IMR-90 (cell line): ENCODE data around the gene PARP12. TPM values are rescaled to one million over a fixed set of nuclear protein-coding genes. Genes with fewer than 3 reads are reported as not detected.

Source experiments
- ATAC-seq: fragments of 200-7000 bp; cut with Tn5 transposase; 2 replicates; pipeline ENCODE4 v1.9.1; 2020; ENCODE audit warnings: low read depth, mild to moderate bottlenecking, moderate library complexity
- BruUV-seq: library from RNA; stranded (reverse); fragments of 400-500 nt; replicated peaks from 2 replicates; lab custom pipeline; 2021; lab: Mats Ljungman, UMichigan
- CTCF ChIA-PET: fragments of 300-600 bp; formaldehyde crosslinking; extraction: SDS; loops from one replicate; lab custom pipeline; 2021; ENCODE audit warnings: antibody characterized with exemption; lab: Yijun Ruan, JAX
- POLR2A ChIA-PET: fragments of 300-600 bp; sonication (Branson Sonifier 250); formaldehyde crosslinking; loops from one replicate; lab custom pipeline; 2022; ENCODE audit warnings: antibody characterized with exemption; ENCODE audit not compliant: unreplicated experiment; lab: Charles Lee
- DNase-seq: peaks from one replicate; pipeline ENCODE4 v3.0.0; 2013
- H2AFZ ChIP-seq: replicated peaks from 2 replicates; pipeline ENCODE3; 2013; ENCODE audit warnings: low read length, mild to moderate bottlenecking; ENCODE audit not compliant: poor library complexity
- H2AK5ac ChIP-seq: 2 replicates; pipeline ENCODE4 v1.6.1; 2013; ENCODE audit warnings: low read depth, low read length, inconsistent platforms
- H2AK9ac ChIP-seq: replicated peaks from 2 replicates; pipeline ENCODE3; 2013; ENCODE audit warnings: mild to moderate bottlenecking, low read depth, low read length, moderate library complexity; ENCODE audit not compliant: poor library complexity
- H2BK120ac ChIP-seq: 2 replicates; pipeline ENCODE4 v1.6.1; 2013; ENCODE audit warnings: low read depth, low read length, inconsistent platforms
- H2BK15ac ChIP-seq: 3 replicates; pipeline ENCODE4 v1.6.1; 2013; ENCODE audit warnings: low read depth, low read length, inconsistent platforms
- H2BK20ac ChIP-seq: 2 replicates; pipeline ENCODE4 v1.6.1; 2013; ENCODE audit warnings: low read depth, mild to moderate bottlenecking, inconsistent platforms, low read length, moderate library complexity
- H2BK5ac ChIP-seq: 2 replicates; pipeline ENCODE4 v1.6.1; 2013; ENCODE audit warnings: mild to moderate bottlenecking, low read depth, low read length, inconsistent platforms; ENCODE audit not compliant: poor library complexity, severe bottlenecking
- H3K14ac ChIP-seq: replicated peaks from 2 replicates; pipeline ENCODE4 v1.6.1; 2013; ENCODE audit warnings: low read depth, low read length, inconsistent platforms
- H3K18ac ChIP-seq: 2 replicates; pipeline ENCODE4 v1.6.1; 2013; ENCODE audit warnings: low read depth, low read length, control low read depth
- H3K23ac ChIP-seq: 2 replicates; pipeline ENCODE4 v1.6.1; 2013; ENCODE audit warnings: low read depth, low read length, inconsistent platforms
- H3K27ac ChIP-seq: 2 replicates; pipeline ENCODE4 v1.5.1; 2013; ENCODE audit warnings: mild to moderate bottlenecking, control low read depth, low read length; ENCODE audit not compliant: insufficient read depth
- H3K27me3 ChIP-seq: 2 replicates; pipeline ENCODE4 v1.6.1; 2013; ENCODE audit warnings: low read length; ENCODE audit not compliant: control insufficient read depth, insufficient read depth
- H3K36me3 ChIP-seq: 2 replicates; pipeline ENCODE4 v1.6.1; 2013; ENCODE audit warnings: low read length, mixed read lengths; ENCODE audit not compliant: control insufficient read depth, insufficient read depth
- H3K4ac ChIP-seq: 2 replicates; pipeline ENCODE4 v1.6.1; 2013; ENCODE audit warnings: low read depth, low read length, inconsistent platforms
- H3K4me1 ChIP-seq: 2 replicates; pipeline ENCODE4 v1.6.1; 2013; ENCODE audit warnings: low read length, mixed read lengths; ENCODE audit not compliant: control insufficient read depth, insufficient read depth
- H3K4me2 ChIP-seq: 2 replicates; pipeline ENCODE4 v1.6.1; 2013; ENCODE audit warnings: low read depth, mild to moderate bottlenecking, control low read depth, low read length, moderate library complexity
- H3K4me3 ChIP-seq: 2 replicates; pipeline ENCODE4 v1.5.1; 2013; ENCODE audit warnings: low read depth, mild to moderate bottlenecking, control low read depth, low read length, moderate library complexity; ENCODE audit not compliant: insufficient read depth
- H3K56ac ChIP-seq: 2 replicates; pipeline ENCODE4 v1.6.1; 2013; ENCODE audit warnings: low read length, inconsistent platforms; ENCODE audit not compliant: insufficient read depth; ENCODE audit errors: extremely low read depth
- H3K79me1 ChIP-seq, 2 experiments: 2 replicates each; pipeline ENCODE4 v1.6.1; 2013; ENCODE audit warnings: low read length in 2 of 2, inconsistent platforms in 1 of 2, low read depth in 1 of 2
- H3K9ac ChIP-seq: 2 replicates; pipeline ENCODE4 v1.6.1; 2013; ENCODE audit warnings: low read depth, low read length, control low read depth
- H3K9me1 ChIP-seq: 2 replicates; pipeline ENCODE4 v1.6.1; 2013; ENCODE audit warnings: low read length, inconsistent platforms; ENCODE audit not compliant: insufficient read depth
- H3K9me3 ChIP-seq: 2 replicates; pipeline ENCODE4 v1.6.1; 2013; ENCODE audit warnings: low read length; ENCODE audit not compliant: control insufficient read depth, insufficient read depth
- H4K20me1 ChIP-seq: 2 replicates; pipeline ENCODE4 v1.6.1; 2013; ENCODE audit warnings: low read length, inconsistent platforms; ENCODE audit not compliant: insufficient read depth
- H4K5ac ChIP-seq: 2 replicates; pipeline ENCODE4 v1.6.1; 2013; ENCODE audit warnings: mild to moderate bottlenecking, low read depth, low read length, control low read depth
- H4K8ac ChIP-seq, 2 experiments: 2 replicates each; pipeline ENCODE4 v1.6.1; 2013; ENCODE audit warnings: low read depth in 2 of 2, low read length in 2 of 2, control low read depth in 1 of 2, inconsistent platforms in 1 of 2
- H4K91ac ChIP-seq: 2 replicates; pipeline ENCODE4 v1.6.1; 2013; ENCODE audit warnings: low read depth, low read length, inconsistent platforms; ENCODE audit not compliant: insufficient read depth
- BHLHE40 ChIP-seq: fragments of 150-350 bp; IDR thresholded peaks from 2 replicates; pipeline ENCODE4 v1.6.1; 2016; ENCODE audit warnings: mild to moderate bottlenecking, low read depth, low read length
- CEBPB ChIP-seq: IDR thresholded peaks from 2 replicates; pipeline ENCODE4 v1.6.1; 2012; ENCODE audit warnings: low read depth, low read length, improper control_type of control experiment
- CHD1 ChIP-seq: IDR thresholded peaks from 2 replicates; pipeline ENCODE4 v1.6.1; 2012; ENCODE audit warnings: low read depth, low read length, improper control_type of control experiment
- FOS ChIP-seq: fragments of 150-350 bp; IDR thresholded peaks from 2 replicates; pipeline ENCODE4 v1.6.1; 2016; ENCODE audit warnings: low read depth, low read length
- MAFK ChIP-seq: IDR thresholded peaks from 2 replicates; pipeline ENCODE4 v1.6.1; 2012; ENCODE audit warnings: low read depth, low read length, improper control_type of control experiment
- MAZ ChIP-seq: IDR thresholded peaks from 2 replicates; pipeline ENCODE4 v1.6.1; 2012; ENCODE audit warnings: low read depth, mild to moderate bottlenecking, low read length, improper control_type of control experiment, moderate library complexity, borderline replicate concordance
- MXI1 ChIP-seq: IDR thresholded peaks from 2 replicates; pipeline ENCODE4 v1.6.1; 2012; ENCODE audit warnings: low read depth, mild to moderate bottlenecking, low read length, moderate library complexity, borderline replicate concordance
- NFE2L2 ChIP-seq: fragments of 150-350 bp; IDR thresholded peaks from 2 replicates; pipeline ENCODE4 v1.6.1; 2016; ENCODE audit warnings: low read depth, mild to moderate bottlenecking, low read length
- POLR2A ChIP-seq: IDR thresholded peaks from 2 replicates; pipeline ENCODE4 v1.6.1; 2012; ENCODE audit warnings: mild to moderate bottlenecking, low read depth, low read length
- RAD21 ChIP-seq: IDR thresholded peaks from 2 replicates; pipeline ENCODE4 v1.6.1; 2012; ENCODE audit warnings: low read length, improper control_type of control experiment
- RCOR1 ChIP-seq: IDR thresholded peaks from 2 replicates; pipeline ENCODE4 v1.6.1; 2012; ENCODE audit warnings: mild to moderate bottlenecking, low read length, improper control_type of control experiment; ENCODE audit not compliant: insufficient replicate concordance
- RFX5 ChIP-seq: IDR thresholded peaks from 2 replicates; pipeline ENCODE4 v1.8.0; 2012; ENCODE audit warnings: low read depth, mild to moderate bottlenecking, low read length, moderate library complexity
- SMC3 ChIP-seq: fragments of 150-350 bp; IDR thresholded peaks from 2 replicates; pipeline ENCODE4 v1.6.1; 2016; ENCODE audit warnings: low read depth, mild to moderate bottlenecking, antibody characterized with exemption, low read length, moderate library complexity
- WGBS, 2 experiments: methylation state at CpG; one replicate each; pipeline versions ENCODE4 v1.1.5 to v1.1.7; 2013; ENCODE audit warnings: missing lambda C conversion rate in 2 of 2; ENCODE audit not compliant: insufficient read length in 1 of 2; ENCODE audit errors: extremely low coverage in 2 of 2; 5-methylcytosine and 5-hydroxymethylcytosine counted together
- dilution Hi-C: fragments of 300-500 bp; cut with HindIII; formaldehyde crosslinking; loops from one replicate; pipeline ENCODE4 v1.14.3; 2018; ENCODE audit warnings: low sequenced_read_pairs; ENCODE audit not compliant: unreplicated experiment
- in situ Hi-C: fragments of 300-500 bp; cut with MboI; formaldehyde crosslinking; loops from 3 replicates; pipeline ENCODE4 v1.14.3; 2019; ENCODE audit warnings: low sequenced_read_pairs, inconsistent platforms, mixed read lengths
- intact Hi-C: fragments of 100-400 bp; cut with micrococcal nuclease; formaldehyde crosslinking; loops from 2 replicates; pipeline ENCODE4 v1.10.0; 2022
- polyA plus RNA-seq, 3 experiments: library from polyadenylated mRNA; depleted of rRNA; stranded (reverse); fragments of >200 nt; gene quantifications; 2 replicates each; pipeline ENCODE4 v1.2.3, GENCODE V29; 2012; ENCODE audit warnings: low replicate concordance in 1 of 3
- total RNA-seq: library from RNA; depleted of rRNA; stranded (reverse); fragments of >200 nt; gene quantifications from 2 replicates; pipeline ENCODE4 v1.2.3, GENCODE V29; 2012
- TF ChIP-seq, protein P1 (sequence below): fragments of 150-350 bp; IDR thresholded peaks from 2 replicates; pipeline ENCODE4 v1.6.1; 2016; ENCODE audit warnings: low read depth, mild to moderate bottlenecking, low read length, moderate library complexity, borderline replicate concordance
- TF ChIP-seq, protein P2 (sequence below): fragments of 150-350 bp; IDR thresholded peaks from 2 replicates; pipeline ENCODE4 v1.6.1; 2017; ENCODE audit warnings: mild to moderate bottlenecking, antibody characterized with exemption, low read length, low read depth
- TF ChIP-seq, protein P3 (sequence below): conservative IDR thresholded peaks from 2 replicates; pipeline ENCODE4 v1.5.1; 2012; ENCODE audit warnings: mild to moderate bottlenecking, low read depth, low read length, improper control_type of control experiment

PARP12 gene
- total and polyA plus RNA-seq, 2 of the 4 experiments (the other 2 are of a cell fraction) = 7.2 to 11.3 TPM

DNA sequence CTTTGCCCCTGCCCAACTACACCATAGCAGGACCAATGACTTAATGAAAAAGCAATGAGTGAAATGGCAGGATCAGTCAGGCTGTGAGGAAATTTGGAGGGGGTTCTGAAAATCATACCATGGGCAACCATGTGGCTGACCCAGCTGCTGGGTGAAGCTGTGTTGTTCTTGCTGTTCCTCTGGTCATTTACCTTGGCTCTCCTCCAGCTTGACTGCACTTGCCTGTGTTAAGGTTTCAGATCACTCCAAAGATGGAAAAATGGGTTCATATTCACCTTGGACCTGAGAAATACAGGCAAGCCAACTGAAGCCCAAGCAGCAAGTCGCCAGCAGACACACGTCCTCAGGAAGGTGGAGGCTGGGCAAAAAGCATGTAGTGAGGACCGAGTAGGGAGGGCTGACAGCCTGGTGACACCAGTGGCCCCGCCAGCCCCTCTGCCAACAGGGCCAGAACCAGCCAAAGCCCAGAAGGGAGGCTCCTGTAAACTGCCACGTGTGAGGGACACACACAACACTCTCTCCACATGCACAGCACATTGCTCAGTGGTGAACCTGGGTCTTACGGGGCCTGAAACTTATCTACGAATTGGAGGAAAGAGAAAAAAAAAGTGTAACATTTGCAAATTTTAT is 40.1 kb downstream of the PARP12 start:
- in situ Hi-C loops (no loop called here), intact Hi-C loops (no loop called here), dilution Hi-C loops (no loop called here)
- H3K9ac ChIP-seq = no peak overlapping the region
- CTCF ChIA-PET = no interaction called here
- no peaks in the 10 kb centered on the region for H3K4me1 ChIP-seq
- POLR2A ChIA-PET = no interaction called here
- no peak overlapping the region for H4K5ac ChIP-seq
- H3K18ac ChIP-seq = no peak overlapping the region
- no peak overlapping the region for H2AK5ac ChIP-seq
- H3K79me1 ChIP-seq = no peaks in the 10 kb centered on the region
- H3K23ac ChIP-seq = no peak overlapping the region
- H3K14ac ChIP-seq = no peak overlapping the region
- H2BK15ac ChIP-seq = no peak overlapping the region
- no peak overlapping the region for H2BK20ac ChIP-seq
- no peak overlapping the region for H3K27ac ChIP-seq
- H2BK120ac ChIP-seq = no peak overlapping the region
- H2BK5ac ChIP-seq = no peak overlapping the region
- H3K27me3 ChIP-seq = no peaks in the 10 kb centered on the region; the same call in 1 of the 2 replicates
- H3K4ac ChIP-seq = no peak overlapping the region
- no peak overlapping the region for H3K56ac ChIP-seq
- no peak overlapping the region for H3K4me2 ChIP-seq
- H2AFZ ChIP-seq = no peak overlapping the region
- DNase-seq = peak; percentile 27
- peaks cover 10% of the 10 kb centered on the region for H3K9me1 ChIP-seq
- no TSS peak for BruUV-seq
- no peak overlapping the region for H2AK9ac ChIP-seq
- H4K20me1 ChIP-seq = no peaks in the 10 kb centered on the region
- peaks cover 12% of the 10 kb centered on the region; the same call in 1 of the 2 replicates for H3K36me3 ChIP-seq
- H4K8ac ChIP-seq = no peak overlapping the region
- TF ChIP-seq RCOR1 (no peak), RFX5 (no peak), FOS (no peak), MAFK (no peak), POLR2A (no peak), BHLHE40 (no peak), MXI1 (no peak), CEBPB (no peak), NFE2L2 (no peak), SMC3 (no peak), RAD21 (no peak), CHD1 (no peak), MAZ (no peak)
- TF ChIP-seq, protein P1, sequence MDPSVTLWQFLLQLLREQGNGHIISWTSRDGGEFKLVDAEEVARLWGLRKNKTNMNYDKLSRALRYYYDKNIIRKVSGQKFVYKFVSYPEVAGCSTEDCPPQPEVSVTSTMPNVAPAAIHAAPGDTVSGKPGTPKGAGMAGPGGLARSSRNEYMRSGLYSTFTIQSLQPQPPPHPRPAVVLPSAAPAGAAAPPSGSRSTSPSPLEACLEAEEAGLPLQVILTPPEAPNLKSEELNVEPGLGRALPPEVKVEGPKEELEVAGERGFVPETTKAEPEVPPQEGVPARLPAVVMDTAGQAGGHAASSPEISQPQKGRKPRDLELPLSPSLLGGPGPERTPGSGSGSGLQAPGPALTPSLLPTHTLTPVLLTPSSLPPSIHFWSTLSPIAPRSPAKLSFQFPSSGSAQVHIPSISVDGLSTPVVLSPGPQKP = no peak
- TF ChIP-seq, protein P2, sequence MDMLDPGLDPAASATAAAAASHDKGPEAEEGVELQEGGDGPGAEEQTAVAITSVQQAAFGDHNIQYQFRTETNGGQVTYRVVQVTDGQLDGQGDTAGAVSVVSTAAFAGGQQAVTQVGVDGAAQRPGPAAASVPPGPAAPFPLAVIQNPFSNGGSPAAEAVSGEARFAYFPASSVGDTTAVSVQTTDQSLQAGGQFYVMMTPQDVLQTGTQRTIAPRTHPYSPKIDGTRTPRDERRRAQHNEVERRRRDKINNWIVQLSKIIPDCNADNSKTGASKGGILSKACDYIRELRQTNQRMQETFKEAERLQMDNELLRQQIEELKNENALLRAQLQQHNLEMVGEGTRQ = no peak
- TF ChIP-seq, protein P3, sequence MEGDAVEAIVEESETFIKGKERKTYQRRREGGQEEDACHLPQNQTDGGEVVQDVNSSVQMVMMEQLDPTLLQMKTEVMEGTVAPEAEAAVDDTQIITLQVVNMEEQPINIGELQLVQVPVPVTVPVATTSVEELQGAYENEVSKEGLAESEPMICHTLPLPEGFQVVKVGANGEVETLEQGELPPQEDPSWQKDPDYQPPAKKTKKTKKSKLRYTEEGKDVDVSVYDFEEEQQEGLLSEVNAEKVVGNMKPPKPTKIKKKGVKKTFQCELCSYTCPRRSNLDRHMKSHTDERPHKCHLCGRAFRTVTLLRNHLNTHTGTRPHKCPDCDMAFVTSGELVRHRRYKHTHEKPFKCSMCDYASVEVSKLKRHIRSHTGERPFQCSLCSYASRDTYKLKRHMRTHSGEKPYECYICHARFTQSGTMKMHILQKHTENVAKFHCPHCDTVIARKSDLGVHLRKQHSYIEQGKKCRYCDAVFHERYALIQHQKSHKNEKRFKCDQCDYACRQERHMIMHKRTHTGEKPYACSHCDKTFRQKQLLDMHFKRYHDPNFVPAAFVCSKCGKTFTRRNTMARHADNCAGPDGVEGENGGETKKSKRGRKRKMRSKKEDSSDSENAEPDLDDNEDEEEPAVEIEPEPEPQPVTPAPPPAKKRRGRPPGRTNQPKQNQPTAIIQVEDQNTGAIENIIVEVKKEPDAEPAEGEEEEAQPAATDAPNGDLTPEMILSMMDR = no peak
- H3K4me3 ChIP-seq = no peak overlapping the region
- no peak overlapping the region for H4K91ac ChIP-seq
- no peak for ATAC-seq
- no peaks in the 10 kb centered on the region for H3K9me3 ChIP-seq
- WGBS, 2 experiments = 100% methylated on average over 2 of the region's 7 CpGs; no CpG with 5 or more reads in 1 of the 2 experiments
